ENCODE measurements around the gene CDH23. TPM values are rescaled to one million over a fixed set of nuclear protein-coding genes. Genes with fewer than 3 reads are reported as not detected.
"Not testable (repeated sequence)": the region's sequence is repeated elsewhere in the genome, so short reads cannot be mapped to it uniquely, and the experiment has no call there.

CDH23 gene
- total RNA-seq, 2 donors from 2014 or later = 1.7 to 11.2 TPM

DNA sequence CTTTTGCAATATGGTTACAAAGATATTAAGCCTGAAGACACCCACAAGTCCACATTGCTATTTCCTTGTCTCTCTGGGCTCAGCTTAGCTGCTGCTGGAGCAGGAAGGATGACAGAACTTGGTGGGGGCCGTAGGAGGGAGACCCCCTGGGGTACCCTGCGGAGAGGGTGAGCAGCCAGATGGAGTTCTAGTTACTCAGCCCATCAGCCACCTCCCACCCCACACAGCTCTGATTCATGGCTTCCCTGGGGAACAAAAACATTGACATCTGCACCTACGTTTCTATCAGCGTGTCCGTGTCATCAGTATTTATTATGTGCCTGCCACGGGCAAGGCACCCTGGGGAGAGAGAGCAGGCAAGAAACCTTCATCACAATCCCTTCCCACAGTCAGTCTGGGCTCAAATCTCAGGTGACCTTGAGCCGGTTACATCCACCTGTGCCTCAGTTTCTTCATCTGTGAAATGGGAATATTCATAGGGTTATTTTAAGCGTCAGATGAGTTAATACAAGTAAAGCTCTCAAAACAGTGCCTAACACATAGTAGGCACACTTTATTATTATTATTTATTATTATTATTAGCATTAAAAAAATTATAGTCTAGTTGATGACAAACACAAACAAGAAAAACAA is 191.3 kb downstream of the CDH23 start:
- no peaks in the 10 kb centered on the region for H3K9me3 Mint-ChIP-seq
- no peak overlapping the region for H3K27ac Mint-ChIP-seq
- H3K36me3 Mint-ChIP-seq = no peaks in the 10 kb centered on the region
- ATAC-seq = no peak
- no peak for DNase-seq (ENCODE audit: low spot score in 2 of 2)

DNA sequence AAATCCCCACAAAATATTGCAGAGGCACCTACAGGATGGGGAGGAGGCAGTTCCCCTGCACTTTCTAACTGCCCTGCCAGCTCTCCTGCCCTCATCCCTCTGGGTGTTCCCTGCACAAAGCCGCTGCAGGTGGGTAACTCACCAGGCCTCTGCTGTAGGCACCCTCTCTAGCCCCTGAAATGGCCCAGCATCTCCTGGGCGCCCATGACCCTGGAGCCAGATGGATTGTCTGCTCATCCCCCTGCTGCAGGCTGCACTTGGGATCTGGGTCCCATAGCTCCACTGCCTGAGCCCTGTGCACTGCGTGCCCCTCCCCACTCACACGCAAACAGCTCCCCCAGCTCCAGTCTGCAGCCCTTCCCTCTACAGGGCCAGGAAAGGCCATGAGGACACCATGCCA is 192.0 kb downstream of the CDH23 start:
- H3K27ac Mint-ChIP-seq = no peak overlapping the region
- H3K9me3 Mint-ChIP-seq = no peaks in the 10 kb centered on the region
- no peak for DNase-seq (ENCODE audit: low spot score in 2 of 2)
- no peaks in the 10 kb centered on the region for H3K36me3 Mint-ChIP-seq
- ATAC-seq = no peak

DNA sequence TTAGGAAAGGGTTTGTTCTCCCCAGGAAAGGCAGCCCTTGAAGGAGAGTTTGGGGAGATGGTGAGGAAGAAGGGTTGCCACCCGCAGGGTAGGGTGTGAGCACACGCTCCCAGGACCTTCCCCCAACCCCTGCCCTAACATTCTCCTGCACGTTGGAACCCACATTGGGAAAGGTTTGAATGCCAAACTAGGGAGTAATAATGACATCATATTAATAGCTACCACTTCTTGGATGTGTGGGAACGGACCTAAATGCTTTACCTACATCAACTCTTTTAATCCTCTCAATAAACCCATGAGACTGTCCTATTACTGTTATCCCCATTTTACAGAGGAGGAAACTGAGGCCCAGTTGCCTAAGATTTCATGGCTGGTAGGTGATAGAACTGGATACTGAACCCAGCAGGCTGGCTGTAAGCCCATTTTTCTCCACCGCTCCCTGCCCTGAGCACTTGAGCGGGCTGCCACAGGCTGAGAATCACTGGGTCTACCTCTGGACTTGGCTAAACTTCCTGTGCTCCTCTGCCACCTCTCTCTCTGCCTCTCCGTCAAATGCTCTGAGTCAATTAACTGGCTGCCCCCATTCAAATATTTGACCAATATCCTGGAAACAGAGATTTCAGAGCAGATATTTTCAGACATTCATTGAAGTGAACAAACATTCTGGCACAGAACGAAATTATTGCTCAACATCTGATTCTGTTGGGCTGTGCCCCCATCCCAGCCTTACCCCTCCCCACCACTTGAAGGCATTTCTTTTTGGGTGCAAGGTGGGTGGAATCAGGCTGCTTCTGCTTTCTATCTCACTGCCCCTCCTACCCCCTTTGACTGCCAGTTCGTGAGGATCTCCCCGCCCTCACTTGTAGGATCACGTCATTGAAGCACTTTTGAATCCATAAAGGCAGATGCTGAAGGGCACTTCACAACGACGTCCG is 193.2 kb downstream of the CDH23 start:
- no peak for ATAC-seq
- no peak overlapping the region for H3K27ac Mint-ChIP-seq
- DNase-seq (ENCODE audit: low spot score in 2 of 2) = no peak
- H3K36me3 Mint-ChIP-seq = no peaks in the 10 kb centered on the region
- no peaks in the 10 kb centered on the region for H3K9me3 Mint-ChIP-seq

DNA sequence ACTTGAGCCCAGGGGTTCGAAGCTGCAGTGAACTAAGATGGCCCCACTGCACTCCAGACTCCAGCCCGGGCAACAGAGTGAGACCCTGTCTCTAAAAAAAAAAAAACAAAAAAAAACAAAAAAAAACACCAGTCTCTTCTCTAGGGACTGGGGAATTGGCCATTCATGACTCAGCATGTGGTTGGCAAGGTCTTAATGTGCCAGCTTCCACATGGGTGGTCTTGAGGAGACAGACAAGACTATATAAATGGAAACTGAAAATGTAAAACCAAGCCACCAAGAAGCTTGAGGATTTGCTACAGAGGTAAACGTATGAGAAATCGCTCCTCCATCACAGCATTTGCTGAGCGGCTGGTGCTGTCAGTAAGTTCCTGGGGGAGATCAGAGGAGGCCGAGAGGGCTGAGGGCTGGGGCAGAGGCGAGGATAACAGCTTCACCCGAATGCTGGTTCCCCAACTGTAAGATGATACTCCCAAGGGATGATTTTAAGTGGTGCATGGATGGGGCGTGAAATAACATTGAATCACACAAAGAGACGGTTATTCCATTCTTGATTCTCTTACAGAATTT is 194.1 kb downstream of the CDH23 start:
- ATAC-seq (no peak), DNase-seq (ENCODE audit: low spot score in 2 of 2) (no peak)
- Mint-ChIP-seq H3K36me3 (no peaks in the 10 kb centered on the region), H3K27ac (no peak overlapping the region), H3K9me3 (no peaks in the 10 kb centered on the region)

DNA sequence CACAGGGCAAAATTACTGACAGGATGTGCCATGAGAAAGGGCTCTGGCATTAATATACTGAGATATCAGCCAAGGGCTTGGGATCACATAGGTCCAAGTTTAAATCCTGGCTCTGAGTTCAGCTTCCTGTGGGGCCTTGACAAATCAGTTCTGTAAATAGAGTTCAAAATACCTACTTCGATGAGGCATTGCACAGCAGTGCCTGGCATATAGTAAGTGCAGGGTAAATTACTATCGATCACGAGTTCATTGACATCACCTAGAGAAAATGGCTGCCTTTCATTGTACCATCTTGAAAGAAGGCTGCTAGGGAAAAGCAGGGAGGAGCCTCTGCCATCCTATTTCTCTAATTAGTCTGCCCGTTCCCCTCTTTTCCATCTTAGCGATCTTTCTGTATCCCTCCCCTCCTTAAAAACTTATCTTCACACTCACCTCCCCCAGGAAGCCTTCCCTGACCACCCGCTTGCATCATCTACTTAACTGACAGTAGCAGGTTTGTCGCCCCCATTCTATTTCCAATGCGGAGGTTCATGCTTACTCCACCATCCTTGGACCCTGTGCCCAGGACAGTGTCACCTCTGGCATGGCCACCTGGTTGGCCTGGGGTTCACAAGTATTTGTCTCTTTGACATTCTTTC is 198.3 kb downstream of the CDH23 start:
- DNase-seq (ENCODE audit: low spot score in 2 of 2) = no peak
- Mint-ChIP-seq H3K9me3 (no peaks in the 10 kb centered on the region), H3K27ac (no peak overlapping the region), H3K36me3 (no peaks in the 10 kb centered on the region)
- no peak for ATAC-seq

DNA sequence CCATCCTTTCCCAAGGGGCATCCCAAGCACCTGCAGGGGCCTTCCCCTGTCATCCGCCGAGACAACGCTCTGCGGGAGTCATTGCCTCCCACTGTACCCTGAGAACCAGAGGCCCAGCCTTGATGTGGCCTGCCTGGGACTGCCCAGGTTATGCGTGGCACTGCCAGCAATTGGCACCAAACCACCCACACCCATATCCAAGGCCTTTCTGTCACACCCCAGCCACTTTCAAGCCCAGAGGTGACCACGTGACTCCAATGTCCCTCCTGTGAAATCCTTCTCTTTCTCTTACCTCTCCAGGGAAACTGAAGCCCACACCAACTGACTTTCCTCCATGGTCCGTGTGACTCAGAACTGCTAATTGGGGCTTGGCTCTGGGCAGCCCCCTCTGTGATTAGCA is 198.9 kb downstream of the CDH23 start:
- Mint-ChIP-seq H3K36me3 (no peaks in the 10 kb centered on the region), H3K9me3 (no peaks in the 10 kb centered on the region), H3K27ac (peak overlapping the region in 1 of 2 donors; percentile 55)
- DNase-seq (ENCODE audit: low spot score in 2 of 2) = no peak
- ATAC-seq = peak in 1 of 2 donors; percentile 46

DNA sequence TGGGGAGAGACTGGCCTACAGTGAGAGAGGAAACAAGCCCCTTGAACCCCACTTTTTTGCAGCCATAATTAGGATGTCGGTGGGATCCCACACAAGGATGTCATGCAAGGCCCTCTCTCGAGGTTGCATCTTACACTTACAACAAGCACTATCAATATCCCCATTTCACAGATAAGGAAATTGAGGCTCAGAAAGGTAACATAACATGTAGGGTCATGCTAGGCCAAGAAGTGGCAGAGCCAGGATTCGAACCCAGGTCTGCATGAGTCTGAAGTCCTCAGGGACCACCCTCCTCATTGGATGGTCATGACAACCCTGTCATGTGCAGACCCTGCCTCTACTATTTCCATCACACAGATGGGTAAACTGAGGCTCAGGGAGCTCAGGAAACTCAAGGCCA is 199.4 kb downstream of the CDH23 start:
- Mint-ChIP-seq H3K36me3 (no peaks in the 10 kb centered on the region), H3K9me3 (no peaks in the 10 kb centered on the region), H3K27ac (peak overlapping the region in 1 of 2 donors; percentile 55)
- DNase-seq (ENCODE audit: low spot score in 2 of 2) (no peak), ATAC-seq (no peak)

DNA sequence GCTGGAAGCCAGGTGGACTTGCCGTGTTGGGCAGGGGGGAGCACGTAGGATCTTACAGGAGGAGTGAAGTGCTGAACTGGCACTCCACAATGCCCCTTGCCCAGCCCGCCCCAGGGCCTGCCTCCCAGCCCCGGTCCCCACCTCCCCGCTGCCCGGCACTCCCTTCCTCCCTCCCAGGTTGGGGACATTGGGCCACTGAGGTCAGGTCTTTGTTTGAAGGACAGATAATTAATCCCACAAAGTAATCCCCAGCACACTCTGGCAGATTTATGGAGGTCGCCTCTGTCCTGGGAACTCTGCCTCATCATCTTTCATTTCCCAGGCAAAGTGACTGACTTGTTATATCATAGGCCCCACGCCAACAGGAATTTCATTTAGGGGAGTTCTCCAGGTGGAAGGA is 200.0 kb downstream of the CDH23 start:
- ATAC-seq (no peak), DNase-seq (ENCODE audit: low spot score in 2 of 2) (no peak)
- H3K36me3 Mint-ChIP-seq = no peaks in the 10 kb centered on the region
- no peak overlapping the region for H3K27ac Mint-ChIP-seq
- no peaks in the 10 kb centered on the region for H3K9me3 Mint-ChIP-seq

DNA sequence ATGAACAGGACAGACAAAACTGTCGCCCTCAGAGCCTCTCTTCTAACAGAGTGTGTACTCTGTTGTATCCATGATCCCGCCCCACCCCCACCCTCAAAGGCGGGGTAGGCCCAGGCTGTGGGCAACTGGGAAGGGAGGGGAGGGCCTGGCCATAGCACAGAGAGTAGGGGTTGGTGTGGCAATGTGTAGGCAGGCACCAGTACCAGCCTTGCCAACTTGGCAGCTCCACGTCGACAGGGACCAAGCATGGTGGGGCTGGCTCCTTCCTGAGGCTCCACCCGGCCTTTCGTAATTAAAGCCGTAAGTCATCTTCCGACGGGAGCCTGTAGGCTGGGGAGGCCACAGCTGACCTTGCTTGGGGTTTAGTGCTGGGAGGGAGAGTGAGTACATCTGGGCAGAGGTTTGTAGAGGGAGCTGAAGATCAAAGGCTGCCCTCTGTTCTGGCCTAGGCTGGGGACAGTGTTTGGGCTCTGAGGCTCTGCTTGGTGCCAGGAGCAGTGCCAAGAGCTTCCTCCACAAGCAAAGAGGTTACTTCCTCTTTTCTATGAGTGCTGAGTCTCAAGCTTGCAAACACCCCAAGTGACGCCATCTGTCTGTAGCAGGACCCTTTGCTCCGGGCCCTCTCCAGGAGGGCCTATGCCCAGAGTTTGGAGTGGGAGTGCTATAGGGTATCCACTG is 201.2 kb downstream of the CDH23 start:
- no peak for ATAC-seq

DNA sequence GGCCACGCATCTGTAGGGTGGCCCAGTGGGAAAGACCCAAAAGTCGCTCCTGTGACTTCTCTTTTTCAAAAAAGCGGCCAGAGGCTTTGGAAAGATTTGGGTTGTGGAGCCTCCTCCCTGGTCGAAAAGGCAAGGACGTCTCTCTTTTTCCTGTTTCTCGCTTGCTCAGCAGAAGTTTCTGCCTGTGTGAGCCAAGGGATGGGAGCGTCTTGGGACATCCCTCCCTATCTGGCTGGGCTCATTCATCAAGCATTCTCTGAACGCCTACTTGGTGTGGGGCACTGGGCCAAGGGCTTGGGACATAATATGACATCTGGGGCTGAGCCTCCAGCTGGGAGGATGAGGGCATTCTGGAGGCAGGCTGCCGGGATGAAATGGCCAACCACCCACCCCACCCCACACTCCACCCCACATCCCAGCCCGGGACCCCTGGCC is 201.9 kb downstream of the CDH23 start:
- Mint-ChIP-seq H3K27ac (no peak overlapping the region), H3K36me3 (no peaks in the 10 kb centered on the region), H3K9me3 (no peaks in the 10 kb centered on the region)
- DNase-seq (ENCODE audit: low spot score in 2 of 2) (no peak), ATAC-seq (no peak)

More for the DNA sequence above, 201.2 kb downstream of the CDH23 start:
- H3K36me3 Mint-ChIP-seq = no peaks in the 10 kb centered on the region
- H3K9me3 Mint-ChIP-seq = no peaks in the 10 kb centered on the region
- DNase-seq (ENCODE audit: low spot score in 2 of 2) = no peak
- H3K27ac Mint-ChIP-seq = no peak overlapping the region

DNA sequence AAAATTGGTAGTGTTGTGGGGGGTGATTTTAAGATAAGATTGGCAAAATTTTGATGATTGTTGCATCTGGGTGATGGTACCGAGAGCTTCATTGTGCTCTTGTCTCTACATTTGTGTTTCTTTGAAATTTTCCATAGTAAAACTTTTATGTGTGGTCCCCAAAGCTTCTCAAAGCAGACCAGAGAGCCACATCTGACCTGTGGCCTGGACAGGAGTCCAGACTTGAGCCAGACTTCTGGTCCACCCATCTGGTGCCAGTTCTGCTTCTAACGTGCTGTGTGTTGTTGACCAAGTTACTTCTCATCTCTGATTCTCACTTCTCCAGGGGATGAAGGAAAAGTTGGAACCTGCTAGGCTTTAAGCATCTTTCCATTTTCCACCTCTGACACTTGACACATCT is 202.8 kb downstream of the CDH23 start:
- no peak overlapping the region for H3K27ac Mint-ChIP-seq
- no peaks in the 10 kb centered on the region for H3K36me3 Mint-ChIP-seq
- no peaks in the 10 kb centered on the region for H3K9me3 Mint-ChIP-seq
- ATAC-seq (no peak), DNase-seq (ENCODE audit: low spot score in 2 of 2) (no peak)

DNA sequence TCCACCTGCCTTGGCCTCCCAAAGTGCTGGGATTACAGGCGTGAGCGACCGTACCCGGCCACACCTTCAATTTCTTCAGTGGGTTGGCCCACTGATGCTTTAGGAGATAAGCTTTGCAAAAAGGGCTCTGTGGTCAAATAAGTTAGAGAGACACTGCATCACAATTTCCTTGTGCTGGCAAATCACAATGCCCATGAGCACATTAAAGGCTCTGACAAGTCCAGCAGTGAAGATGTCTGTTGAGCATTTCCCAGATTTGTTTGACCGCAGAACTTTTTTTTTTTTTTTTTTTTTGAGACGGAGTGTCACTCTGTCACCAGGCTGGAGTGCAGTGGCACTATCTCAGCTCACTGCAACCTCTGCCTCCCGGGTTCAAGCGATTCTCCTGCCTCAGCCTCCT is 203.5 kb downstream of the CDH23 start:
- peak overlapping the region in 1 of 2 donors; percentile 65 for H3K27ac Mint-ChIP-seq
- H3K36me3 Mint-ChIP-seq; DNase-seq (ENCODE audit: low spot score in 2 of 2); H3K9me3 Mint-ChIP-seq: not testable (repeated sequence)
- ATAC-seq = peak in 1 of 2 donors; percentile 28

DNA sequence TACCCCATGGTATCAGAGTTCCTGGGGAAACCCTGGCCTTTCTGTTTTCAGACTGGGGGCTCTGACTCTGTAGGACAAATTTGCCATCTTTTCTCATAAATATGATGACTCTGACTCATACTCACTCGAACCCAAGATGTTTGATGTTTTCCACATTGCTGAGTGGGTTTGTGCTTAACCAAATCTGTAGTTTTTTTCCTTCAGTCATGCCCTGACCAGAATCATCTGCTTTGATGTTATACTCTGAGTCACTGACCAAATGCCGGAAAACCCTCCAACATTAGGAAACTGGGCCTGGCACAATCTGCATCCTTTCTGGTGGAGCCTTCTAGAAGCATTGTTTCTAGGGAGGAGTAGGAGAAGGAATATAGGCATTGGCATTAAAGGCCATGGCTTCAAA is 204.1 kb downstream of the CDH23 start:
- peak; percentile 78 to 79 for ATAC-seq
- no peak for DNase-seq (ENCODE audit: low spot score in 2 of 2)
- H3K9me3 Mint-ChIP-seq = no peaks in the 10 kb centered on the region
- H3K27ac Mint-ChIP-seq = peak overlapping the region; percentile 50 to 65
- H3K36me3 Mint-ChIP-seq = no peaks in the 10 kb centered on the region

DNA sequence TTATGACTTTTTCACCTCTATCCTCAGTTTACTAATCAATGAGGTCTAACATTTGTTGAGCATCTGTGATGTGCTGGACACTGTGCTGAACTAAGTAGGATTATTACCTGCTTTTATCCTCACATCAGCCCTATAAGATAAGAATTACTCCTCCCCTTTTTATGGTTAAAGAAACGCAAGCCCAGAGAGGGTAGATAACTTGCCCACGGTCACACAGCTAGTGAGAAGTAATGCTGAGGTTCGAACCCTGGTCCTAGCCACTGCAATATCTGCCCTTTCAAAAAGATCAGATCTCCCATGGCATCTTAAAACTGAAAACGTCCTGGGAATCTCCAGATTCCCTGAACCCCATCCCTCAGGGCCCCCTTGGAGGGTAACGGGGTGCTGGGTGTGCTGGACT is 204.6 kb downstream of the CDH23 start:
- no peak for DNase-seq (ENCODE audit: low spot score in 2 of 2)
- no peak for ATAC-seq
- no peaks in the 10 kb centered on the region for H3K9me3 Mint-ChIP-seq
- peak overlapping the region; percentile 50 to 65 for H3K27ac Mint-ChIP-seq
- no peaks in the 10 kb centered on the region for H3K36me3 Mint-ChIP-seq

DNA sequence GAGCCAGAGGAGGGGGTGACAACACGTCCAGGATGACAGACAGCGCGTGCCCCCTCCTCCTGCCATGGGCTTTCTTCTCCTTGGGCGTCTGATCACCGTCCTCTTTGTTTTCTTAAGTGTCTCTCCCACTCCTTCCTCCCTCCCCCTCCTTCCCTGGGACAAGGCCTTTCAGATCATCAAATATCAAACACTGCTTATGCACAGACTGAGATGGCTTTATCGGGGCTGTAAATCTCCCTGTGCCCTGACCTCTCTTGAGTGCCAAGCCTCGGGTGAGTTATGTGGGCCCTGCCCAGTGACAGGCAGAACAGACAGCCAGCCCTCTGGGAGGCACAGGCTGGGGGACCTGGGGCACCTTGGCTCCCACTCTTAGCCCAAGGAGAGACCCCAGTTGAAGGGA is 206.4 kb downstream of the CDH23 start:
- no peak for ATAC-seq
- no peak for DNase-seq (ENCODE audit: low spot score in 2 of 2)
- no peaks in the 10 kb centered on the region for H3K36me3 Mint-ChIP-seq
- H3K9me3 Mint-ChIP-seq = no peaks in the 10 kb centered on the region
- H3K27ac Mint-ChIP-seq = peak overlapping the region in 1 of 2 donors; percentile 17

DNA sequence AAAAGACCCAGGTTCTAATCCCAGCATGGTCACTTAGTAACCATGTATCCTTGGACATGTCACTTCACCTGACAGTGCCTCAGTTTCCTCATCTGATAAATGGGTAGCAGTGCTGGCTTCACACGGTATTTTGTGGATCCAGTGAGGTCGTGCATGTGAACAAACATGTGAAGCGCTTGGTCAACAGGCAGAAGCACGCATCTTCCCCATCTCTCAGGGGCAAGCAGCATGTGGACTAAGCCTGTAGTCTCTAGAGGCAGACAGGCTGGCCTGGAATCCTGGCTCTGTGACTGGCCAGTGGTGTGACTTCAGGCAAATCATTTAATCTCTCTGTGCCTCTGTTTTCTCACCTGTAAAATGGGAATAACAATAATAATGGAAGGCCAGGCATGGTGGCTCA is 207.0 kb downstream of the CDH23 start:
- no peak overlapping the region for H3K27ac Mint-ChIP-seq
- DNase-seq (ENCODE audit: low spot score in 2 of 2) (no peak), ATAC-seq (no peak)
- H3K36me3 Mint-ChIP-seq = no peaks in the 10 kb centered on the region
- H3K9me3 Mint-ChIP-seq = no peaks in the 10 kb centered on the region
